ENCODE measurements around the gene TMPRSS7.

DNA sequence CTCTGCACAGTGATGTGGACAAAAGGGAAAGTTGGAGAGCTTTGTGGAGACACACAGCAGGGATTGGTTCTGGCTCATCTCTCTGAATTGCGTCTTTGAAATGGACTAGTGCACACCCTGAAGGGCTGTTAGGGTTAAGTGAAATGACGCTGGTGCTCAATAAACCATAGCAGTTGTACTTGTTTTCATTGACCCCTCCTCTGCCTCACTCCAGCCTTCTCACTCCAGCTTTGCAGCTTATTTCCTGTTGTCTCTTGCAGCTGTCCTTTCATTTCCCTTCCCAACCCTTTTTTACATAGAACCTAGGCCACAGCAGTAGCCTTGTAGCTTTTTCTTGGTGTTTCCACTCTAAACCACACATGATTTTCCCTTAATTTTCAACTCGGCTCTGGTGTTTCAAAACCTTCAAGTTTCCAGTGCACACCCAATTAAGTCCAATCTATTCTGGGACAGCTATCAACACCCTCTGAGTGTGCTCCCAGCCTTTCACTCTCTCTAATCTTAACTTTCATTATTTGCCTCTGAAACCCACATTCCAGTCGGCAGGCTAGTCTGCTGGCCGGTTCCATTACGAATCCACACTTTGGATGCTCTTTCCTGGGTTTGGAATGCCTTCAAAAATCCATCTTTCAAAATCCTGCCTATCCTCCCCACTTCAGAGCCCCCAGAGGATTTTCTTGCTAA lies 58.1 kb downstream of the TMPRSS7 start:
- TF ChIP-seq POLR2A (IDR thresholded peaks at IDR 0.05), result no peak
- TF ChIP-seq, protein P1, sequence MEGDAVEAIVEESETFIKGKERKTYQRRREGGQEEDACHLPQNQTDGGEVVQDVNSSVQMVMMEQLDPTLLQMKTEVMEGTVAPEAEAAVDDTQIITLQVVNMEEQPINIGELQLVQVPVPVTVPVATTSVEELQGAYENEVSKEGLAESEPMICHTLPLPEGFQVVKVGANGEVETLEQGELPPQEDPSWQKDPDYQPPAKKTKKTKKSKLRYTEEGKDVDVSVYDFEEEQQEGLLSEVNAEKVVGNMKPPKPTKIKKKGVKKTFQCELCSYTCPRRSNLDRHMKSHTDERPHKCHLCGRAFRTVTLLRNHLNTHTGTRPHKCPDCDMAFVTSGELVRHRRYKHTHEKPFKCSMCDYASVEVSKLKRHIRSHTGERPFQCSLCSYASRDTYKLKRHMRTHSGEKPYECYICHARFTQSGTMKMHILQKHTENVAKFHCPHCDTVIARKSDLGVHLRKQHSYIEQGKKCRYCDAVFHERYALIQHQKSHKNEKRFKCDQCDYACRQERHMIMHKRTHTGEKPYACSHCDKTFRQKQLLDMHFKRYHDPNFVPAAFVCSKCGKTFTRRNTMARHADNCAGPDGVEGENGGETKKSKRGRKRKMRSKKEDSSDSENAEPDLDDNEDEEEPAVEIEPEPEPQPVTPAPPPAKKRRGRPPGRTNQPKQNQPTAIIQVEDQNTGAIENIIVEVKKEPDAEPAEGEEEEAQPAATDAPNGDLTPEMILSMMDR (IDR thresholded peaks at IDR 0.05), result no peak

All from uterus (tissue), 2 donors.